Tibial artery (tissue), 4 donors: ENCODE measurements around the gene CBLN1.
A peak's percentile ranks its signal among the peaks of the same experiment; 100 is the strongest.

ENCODE experiments used
- DNase-seq, 2 donors: peaks; one replicate each; pipeline ENCODE4 v3.0.0-alpha.2; 2019
- H3K27ac ChIP-seq, 2 donors: fragments of 200-600 bp; sonication (generic) in 1 of 2; 1 replicate in 1 of 2; 2 replicates in 1 of 2; pipeline ENCODE4 v1.5.1; 2018 to 2019; ENCODE audit warnings: mild to moderate bottlenecking in 1 of 2
- H3K27me3 ChIP-seq, 2 donors: fragments of 200-600 bp; sonication (generic) in 1 of 2; one replicate each; pipeline versions ENCODE4 v1.5.1 to v1.6.0; 2016 to 2019
- H3K36me3 ChIP-seq, 3 donors: fragments of 200-600 bp; sonication (generic) in 2 of 3; one replicate each; pipeline ENCODE4 v1.5.1; 2016 to 2019; ENCODE audit warnings: mild to moderate bottlenecking in 2 of 3
- H3K4me1 ChIP-seq, 4 donors: fragments of 200-600 bp; sonication (generic) in 2 of 4; 1 replicate in 3 of 4; 2 replicates in 1 of 4; pipeline ENCODE4 v1.5.1; 2016 to 2019
- H3K4me3 ChIP-seq, 2 donors: fragments of 200-600 bp; sonication (generic) in 1 of 2; 1 replicate in 1 of 2; 2 replicates in 1 of 2; pipeline ENCODE4 v1.5.1; 2018 to 2019; ENCODE audit warnings: mild to moderate bottlenecking in 2 of 2
- H3K9me3 ChIP-seq, 3 donors: fragments of 200-600 bp; sonication (generic) in 1 of 3; one replicate each; pipeline ENCODE4 v1.5.1; 2016 to 2019
- CTCF ChIP-seq, 2 experiments: fragments of 200-600 bp in 1 of 2; fragments of 450-650 bp in 1 of 2; IDR thresholded peaks; one replicate each; pipeline ENCODE4 v1.5.1; 2017 to 2019; ENCODE audit warnings: antibody characterized with exemption in 2 of 2, mild to moderate bottlenecking in 1 of 2, moderate library complexity in 1 of 2
- intact Hi-C: fragments of 100-400 bp; cut with DNase I; formaldehyde crosslinking; loops from one replicate; pipeline ENCODE4 v1.15.0; 2023; ENCODE audit warnings: low total_unique reads

Gene CBLN1

GRCh38 chr16:49281480-49281842, at the start of gene CBLN1:
CBLN1 (minus strand) TSS chr16:49281838; CDS start chr16:49281465, 373 bp downstream.
- no peak within 1 kb of the TSS for H3K27ac ChIP-seq
- no peaks in the 10 kb centered on the region for H3K36me3 ChIP-seq
- peak within 1 kb of the TSS; percentile 29 to 48 for H3K4me3 ChIP-seq
- TF ChIP-seq CTCF (IDR thresholded peaks at IDR 0.05) = no peak
- no peak for DNase-seq
- intact Hi-C loops = no loop called here
- no peaks in the 10 kb centered on the region for H3K9me3 ChIP-seq
- peaks cover 0 to 64% (median 52%) of the 10 kb centered on the region in 4 donors for H3K4me1 ChIP-seq
- peaks cover 0 to 88% of the 10 kb centered on the region in 2 donors for H3K27me3 ChIP-seq

- Histone ChIP-seq H3K27ac (no peak overlapping the region), H3K36me3 (no peaks in the 10 kb centered on the region), H3K4me1 (no peaks in the 10 kb centered on the region), H3K9me3 (no peaks in the 10 kb centered on the region), H3K27me3 (no peaks in the 10 kb centered on the region), H3K4me3 (no peak overlapping the region)
- DNase-seq = no peak
- intact Hi-C loops = no loop called here
- no peak for TF ChIP-seq CTCF (IDR thresholded peaks at IDR 0.05)
These were observed 49.0 kb upstream of the CBLN1 start for GRCh38 chr16:49330562-49331201.

GRCh38 chr16:49328325-49328724, 46.7 kb upstream of the CBLN1 start:
- H3K36me3 ChIP-seq = no peaks in the 10 kb centered on the region

GRCh38 chr16:49327466-49327865, 45.8 kb upstream of the CBLN1 start:
- DNase-seq = no peak
- Histone ChIP-seq H3K4me3 (no peak overlapping the region), H3K4me1 (no peaks in the 10 kb centered on the region), H3K27me3 (no peaks in the 10 kb centered on the region), H3K27ac (no peak overlapping the region), H3K9me3 (no peaks in the 10 kb centered on the region), H3K36me3 (no peaks in the 10 kb centered on the region)
- intact Hi-C loops = no loop called here
- no peak for TF ChIP-seq CTCF (IDR thresholded peaks at IDR 0.05)

More at GRCh38 chr16:49328325-49328724, 46.7 kb upstream of the CBLN1 start:
- H3K4me1 ChIP-seq = no peaks in the 10 kb centered on the region
- H3K27me3 ChIP-seq = no peaks in the 10 kb centered on the region
- H3K4me3 ChIP-seq = no peak overlapping the region
- DNase-seq = no peak
- TF ChIP-seq CTCF (IDR thresholded peaks at IDR 0.05) = no peak
- no peaks in the 10 kb centered on the region for H3K9me3 ChIP-seq
- intact Hi-C loops = no loop called here
- no peak overlapping the region for H3K27ac ChIP-seq

GRCh38 chr16:49324703-49325102, 43.1 kb upstream of the CBLN1 start:
- H3K9me3 ChIP-seq = peaks cover 0 to 3% (median 0%) of the 10 kb centered on the region in 3 donors
- intact Hi-C loops = no loop called here
- DNase-seq = no peak
- no peaks in the 10 kb centered on the region for H3K27me3 ChIP-seq
- no peaks in the 10 kb centered on the region for H3K4me1 ChIP-seq
- TF ChIP-seq CTCF (IDR thresholded peaks at IDR 0.05) = no peak
- no peak overlapping the region for H3K4me3 ChIP-seq
- no peaks in the 10 kb centered on the region for H3K36me3 ChIP-seq
- H3K27ac ChIP-seq = no peak overlapping the region

- Histone ChIP-seq H3K36me3 (no peaks in the 10 kb centered on the region), H3K27me3 (no peaks in the 10 kb centered on the region), H3K4me3 (no peak overlapping the region), H3K27ac (no peak overlapping the region), H3K9me3 (peaks cover 0 to 3% (median 0%) of the 10 kb centered on the region in 3 donors), H3K4me1 (no peaks in the 10 kb centered on the region)
- TF ChIP-seq CTCF (IDR thresholded peaks at IDR 0.05) = no peak
- no peak for DNase-seq
- intact Hi-C loops = no loop called here
These were observed 34.0 kb upstream of the CBLN1 start for GRCh38 chr16:49315602-49316001.
